ENCODE measurements around the gene CLPX. TPM values are rescaled to one million over a fixed set of nuclear protein-coding genes. Genes with fewer than 3 reads are reported as not detected.

CLPX gene
- total and polyA plus RNA-seq, 9 of the 15 experiments (the other 6 are each of a cell fraction or from before 2014, with no cell fraction given), result 11.2 to 83.3 (median 51.3) TPM

DNA sequence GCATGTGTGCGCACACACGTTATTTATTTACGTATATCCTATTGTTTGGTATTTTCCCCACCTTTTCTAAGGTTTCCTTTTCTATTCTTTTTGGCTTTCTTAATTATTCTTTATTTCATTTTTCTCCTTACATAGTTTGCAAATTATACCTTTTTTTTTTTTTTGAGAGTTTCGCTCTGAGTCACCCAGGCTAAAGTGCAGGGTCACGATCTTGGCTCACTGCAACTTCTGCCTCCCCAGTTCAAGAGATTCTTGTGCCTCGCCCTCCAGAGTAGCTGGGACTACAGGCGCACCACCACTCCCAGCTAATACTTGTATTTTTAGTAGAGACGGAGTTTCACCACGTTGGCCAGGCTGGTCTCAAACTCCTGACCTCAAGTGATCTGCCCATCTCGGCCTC, 46.2 kb upstream of the CLPX start:
- Histone ChIP-seq H3K9ac (ENCODE audit: insufficient read depth in 1 of 2, low read depth in 2 of 2, low read length in 2 of 2) (no peak overlapping the region), H4K20me1 (replicated peaks; ENCODE audit: control insufficient read depth, insufficient read depth, low read length) (no peaks in the 10 kb centered on the region), H3K36me3 (ENCODE audit: control insufficient read depth, insufficient read depth, low read length) (no peaks in the 10 kb centered on the region), H3K4me1 (replicated peaks in 1 of 2; ENCODE audit: control insufficient read depth in 2 of 2, insufficient read depth in 2 of 2, low read length in 2 of 2) (peaks cover under 1 to 1% of the 10 kb centered on the region in 2 experiments; a peak in 2 of 5 replicates), H3K79me2 (ENCODE audit: control insufficient read depth, insufficient read depth, low read length) (no peaks in the 10 kb centered on the region), H3K27me3 (ENCODE audit: control insufficient read depth in 2 of 2, insufficient read depth in 2 of 2, low read length in 2 of 2) (no peaks in the 10 kb centered on the region), H3K9me1 (ENCODE audit: control insufficient read depth, insufficient read depth, low read length) (no peaks in the 10 kb centered on the region), H3K27ac (ENCODE audit: extremely low read depth, low read depth, low read length) (no peak overlapping the region), H3K4me3 (no peak overlapping the region), H2AFZ (ENCODE audit: low read depth, low read length) (no peak overlapping the region), H3K4me2 (ENCODE audit: insufficient read depth, low read length) (no peak overlapping the region), H3K9me3 (replicated peaks; ENCODE audit: control insufficient read depth, insufficient read depth, low read depth, low read length) (no peaks in the 10 kb centered on the region)
- DNase-seq (ENCODE audit: extremely low read depth in 1 of 4, low spot score in 3 of 4) (peak in 1 of 4 experiments; percentile 28), FAIRE-seq (no peak), ATAC-seq (no peak)
- ChIA-PET CTCF (ENCODE audit: low intra/inter-chr PET ratio) (no interaction called here), POLR2A (interaction anchor here (0.7 kb wide), 1 partner anchor 31 kb away, joined by 3 read pairs; no protein-coding TSS in a partner anchor)
- 52% methylated on average over 9 of the region's 10 CpGs for WGBS (ENCODE audit: insufficient coverage, low coverage, missing lambda C conversion rate)
- intact Hi-C loops (cut with micrococcal nuclease), result no loop called here
- in situ Hi-C loops (cut with MboI), result no loop called here
- BruUV-seq (replicated peaks), result no TSS peak
- TF ChIP-seq COPS2 (conservative IDR thresholded peaks at IDR 0.05) (no peak), SMARCA4 (IDR thresholded peaks at IDR 0.05) (peak; percentile 49), EP400 (IDR thresholded peaks at IDR 0.05) (no peak), JUNB (CRISPR knock-in tag; conservative IDR thresholded peaks at IDR 0.05) (no peak), DPF2 (IDR thresholded peaks at IDR 0.05) (0 out of 2 replicates have a peak, but pooled peaks have one; percentile 39), ZNF12 (CRISPR knock-in tag; IDR thresholded peaks at IDR 0.05) (no peak), FOXK1 (CRISPR knock-in tag; IDR thresholded peaks at IDR 0.05; ENCODE audit: borderline replicate concordance) (no peak), EP300 (IDR thresholded peaks at IDR 0.05; ENCODE audit: low read length) (no peak), FOXJ3 (CRISPR knock-in tag; IDR thresholded peaks at IDR 0.05) (no peak), ZNF134 (CRISPR knock-in tag; conservative IDR thresholded peaks at IDR 0.05) (no peak), ZNF384 (IDR thresholded peaks at IDR 0.05; ENCODE audit: low read depth, low read length) (0 out of 2 replicates have a peak, but pooled peaks have one; percentile 49), FOSL1 (tag; conservative IDR thresholded peaks at IDR 0.05) (peak; percentile 68), SNRNP70 (optimal IDR thresholded peaks at IDR 0.05; ENCODE audit: low read depth, low read length) (no peak), POLR3G (IDR thresholded peaks at IDR 0.05; ENCODE audit: extremely low read depth, insufficient read length, insufficient replicate concordance) (no peak), SMAD1 (IDR thresholded peaks at IDR 0.05; ENCODE audit: low read depth, low read length, partially characterized antibody) (no peak), ZNF507 (tag; conservative IDR thresholded peaks at IDR 0.05) (0 out of 2 replicates have a peak, but pooled peaks have one; percentile 20), NR2C2 (CRISPR knock-in tag; IDR thresholded peaks at IDR 0.05) (no peak), NR2C2 (tag; IDR thresholded peaks at IDR 0.05) (peak; percentile 45; the same call in 1 of the 2 replicates), ZNF316 (IDR thresholded peaks at IDR 0.05) (peak; percentile 37; the same call in 1 of the 2 replicates), ILF3 (IDR thresholded peaks at IDR 0.05; ENCODE audit: borderline replicate concordance) (no peak), ZNF239 (CRISPR knock-in tag; IDR thresholded peaks at IDR 0.05) (no peak)
- TF ChIP-seq, protein P1, sequence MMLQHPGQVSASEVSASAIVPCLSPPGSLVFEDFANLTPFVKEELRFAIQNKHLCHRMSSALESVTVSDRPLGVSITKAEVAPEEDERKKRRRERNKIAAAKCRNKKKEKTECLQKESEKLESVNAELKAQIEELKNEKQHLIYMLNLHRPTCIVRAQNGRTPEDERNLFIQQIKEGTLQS (IDR thresholded peaks at IDR 0.05), result peak; percentile 48
- TF ChIP-seq, protein P1 (CRISPR knock-in tag; conservative IDR thresholded peaks at IDR 0.05), result no peak
- TF ChIP-seq, protein P2, sequence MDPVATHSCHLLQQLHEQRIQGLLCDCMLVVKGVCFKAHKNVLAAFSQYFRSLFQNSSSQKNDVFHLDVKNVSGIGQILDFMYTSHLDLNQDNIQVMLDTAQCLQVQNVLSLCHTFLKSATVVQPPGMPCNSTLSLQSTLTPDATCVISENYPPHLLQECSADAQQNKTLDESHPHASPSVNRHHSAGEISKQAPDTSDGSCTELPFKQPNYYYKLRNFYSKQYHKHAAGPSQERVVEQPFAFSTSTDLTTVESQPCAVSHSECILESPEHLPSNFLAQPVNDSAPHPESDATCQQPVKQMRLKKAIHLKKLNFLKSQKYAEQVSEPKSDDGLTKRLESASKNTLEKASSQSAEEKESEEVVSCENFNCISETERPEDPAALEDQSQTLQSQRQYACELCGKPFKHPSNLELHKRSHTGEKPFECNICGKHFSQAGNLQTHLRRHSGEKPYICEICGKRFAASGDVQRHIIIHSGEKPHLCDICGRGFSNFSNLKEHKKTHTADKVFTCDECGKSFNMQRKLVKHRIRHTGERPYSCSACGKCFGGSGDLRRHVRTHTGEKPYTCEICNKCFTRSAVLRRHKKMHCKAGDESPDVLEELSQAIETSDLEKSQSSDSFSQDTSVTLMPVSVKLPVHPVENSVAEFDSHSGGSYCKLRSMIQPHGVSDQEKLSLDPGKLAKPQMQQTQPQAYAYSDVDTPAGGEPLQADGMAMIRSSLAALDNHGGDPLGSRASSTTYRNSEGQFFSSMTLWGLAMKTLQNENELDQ (CRISPR knock-in tag; IDR thresholded peaks at IDR 0.05; ENCODE audit: borderline replicate concordance), result no peak

Data from K562 (cell line).